WTC11 (cell line): ENCODE results near the gene STK32B.

ENCODE experiments used
- ATF1 ChIP-seq: sonication (generic); formaldehyde crosslinking; IDR thresholded peaks from 2 replicates; pipeline ENCODE4 v1.8.1; 2023; ENCODE audit warnings: mild to moderate bottlenecking, moderate library complexity, missing genetic modification reagents
- CBFB ChIP-seq: sonication (generic); formaldehyde crosslinking; IDR thresholded peaks from 2 replicates; pipeline ENCODE4 v1.8.1; 2022; ENCODE audit warnings: mild to moderate bottlenecking, low read depth, missing genetic modification reagents
- CREB1 ChIP-seq: sonication (generic); formaldehyde crosslinking; IDR thresholded peaks from 2 replicates; pipeline ENCODE4 v1.8.0; 2023; ENCODE audit warnings: mild to moderate bottlenecking, missing genetic modification reagents
- FOXP1 ChIP-seq: sonication (generic); formaldehyde crosslinking; IDR thresholded peaks from 2 replicates; pipeline ENCODE4 v1.8.0; 2022; ENCODE audit warnings: missing genetic modification reagents, mild to moderate bottlenecking, moderate library complexity, borderline replicate concordance
- IRF2 ChIP-seq: sonication (generic); formaldehyde crosslinking; IDR thresholded peaks from 2 replicates; pipeline ENCODE4 v1.8.0; 2022; ENCODE audit warnings: low read depth, missing genetic modification reagents, borderline replicate concordance
- JUN ChIP-seq: sonication (generic); formaldehyde crosslinking; IDR thresholded peaks from 2 replicates; pipeline ENCODE4 v1.8.0; 2023; ENCODE audit warnings: mild to moderate bottlenecking, missing genetic modification reagents
- SP1 ChIP-seq: sonication (generic); formaldehyde crosslinking; conservative IDR thresholded peaks from 2 replicates; pipeline ENCODE4 v1.8.1; 2022; ENCODE audit warnings: missing genetic modification reagents
- TF ChIP-seq, protein P1 (sequence below): fragments of 200-600 bp; IDR thresholded peaks from 2 replicates; pipeline ENCODE4 v1.8.0; 2022; ENCODE audit warnings: antibody characterized with exemption
- TF ChIP-seq, protein P2 (sequence below): sonication (generic); formaldehyde crosslinking; IDR thresholded peaks from 2 replicates; pipeline ENCODE4 v1.8.1; 2023; ENCODE audit warnings: mild to moderate bottlenecking, moderate library complexity, missing genetic modification reagents
- TF ChIP-seq, protein P3 (sequence below): sonication (generic); formaldehyde crosslinking; IDR thresholded peaks from 2 replicates; pipeline ENCODE4 v1.8.1; 2022; ENCODE audit warnings: missing genetic modification reagents, borderline replicate concordance
- TF ChIP-seq, protein P4 (sequence below): sonication (generic); formaldehyde crosslinking; IDR thresholded peaks from 2 replicates; pipeline ENCODE4 v1.8.0; 2023; ENCODE audit warnings: missing genetic modification reagents, mild to moderate bottlenecking, borderline replicate concordance
- TF ChIP-seq, protein P5 (sequence below): sonication (generic); formaldehyde crosslinking; IDR thresholded peaks from 2 replicates; pipeline ENCODE4 v1.8.1; 2023; ENCODE audit warnings: mild to moderate bottlenecking, missing genetic modification reagents, borderline replicate concordance
- TF ChIP-seq, protein P6 (sequence below): sonication (generic); formaldehyde crosslinking; IDR thresholded peaks from 2 replicates; pipeline ENCODE4 v1.8.1; 2022; ENCODE audit warnings: low read depth, missing genetic modification reagents, borderline replicate concordance

DNA sequence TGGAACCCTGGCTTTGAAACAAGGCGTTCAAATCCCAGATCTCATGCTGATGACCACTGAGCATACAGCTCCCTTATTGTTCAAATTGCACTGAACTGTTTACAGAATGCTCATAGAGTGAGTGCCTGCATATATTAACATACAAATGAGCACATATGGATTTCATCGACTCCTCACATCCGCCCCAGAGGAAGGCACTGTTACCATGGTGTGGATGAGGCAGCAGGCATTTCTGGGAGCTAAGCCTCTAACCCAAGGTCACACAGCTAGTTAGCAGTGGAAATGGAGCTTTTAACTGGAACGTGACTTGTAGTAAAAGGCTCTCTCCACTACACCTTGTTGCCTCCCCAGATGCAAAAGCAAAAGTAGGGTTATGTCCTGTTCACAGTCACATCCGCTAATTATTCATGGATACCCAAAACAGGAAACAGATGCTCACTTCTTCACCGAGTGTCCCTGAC lies 289.7 kb downstream of the STK32B start:
- TF ChIP-seq, protein P1, sequence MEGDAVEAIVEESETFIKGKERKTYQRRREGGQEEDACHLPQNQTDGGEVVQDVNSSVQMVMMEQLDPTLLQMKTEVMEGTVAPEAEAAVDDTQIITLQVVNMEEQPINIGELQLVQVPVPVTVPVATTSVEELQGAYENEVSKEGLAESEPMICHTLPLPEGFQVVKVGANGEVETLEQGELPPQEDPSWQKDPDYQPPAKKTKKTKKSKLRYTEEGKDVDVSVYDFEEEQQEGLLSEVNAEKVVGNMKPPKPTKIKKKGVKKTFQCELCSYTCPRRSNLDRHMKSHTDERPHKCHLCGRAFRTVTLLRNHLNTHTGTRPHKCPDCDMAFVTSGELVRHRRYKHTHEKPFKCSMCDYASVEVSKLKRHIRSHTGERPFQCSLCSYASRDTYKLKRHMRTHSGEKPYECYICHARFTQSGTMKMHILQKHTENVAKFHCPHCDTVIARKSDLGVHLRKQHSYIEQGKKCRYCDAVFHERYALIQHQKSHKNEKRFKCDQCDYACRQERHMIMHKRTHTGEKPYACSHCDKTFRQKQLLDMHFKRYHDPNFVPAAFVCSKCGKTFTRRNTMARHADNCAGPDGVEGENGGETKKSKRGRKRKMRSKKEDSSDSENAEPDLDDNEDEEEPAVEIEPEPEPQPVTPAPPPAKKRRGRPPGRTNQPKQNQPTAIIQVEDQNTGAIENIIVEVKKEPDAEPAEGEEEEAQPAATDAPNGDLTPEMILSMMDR, result no peak
- no peak for TF ChIP-seq JUN (CRISPR knock-in tag)
- no peak for TF ChIP-seq IRF2 (CRISPR knock-in tag)
- TF ChIP-seq, protein P2, sequence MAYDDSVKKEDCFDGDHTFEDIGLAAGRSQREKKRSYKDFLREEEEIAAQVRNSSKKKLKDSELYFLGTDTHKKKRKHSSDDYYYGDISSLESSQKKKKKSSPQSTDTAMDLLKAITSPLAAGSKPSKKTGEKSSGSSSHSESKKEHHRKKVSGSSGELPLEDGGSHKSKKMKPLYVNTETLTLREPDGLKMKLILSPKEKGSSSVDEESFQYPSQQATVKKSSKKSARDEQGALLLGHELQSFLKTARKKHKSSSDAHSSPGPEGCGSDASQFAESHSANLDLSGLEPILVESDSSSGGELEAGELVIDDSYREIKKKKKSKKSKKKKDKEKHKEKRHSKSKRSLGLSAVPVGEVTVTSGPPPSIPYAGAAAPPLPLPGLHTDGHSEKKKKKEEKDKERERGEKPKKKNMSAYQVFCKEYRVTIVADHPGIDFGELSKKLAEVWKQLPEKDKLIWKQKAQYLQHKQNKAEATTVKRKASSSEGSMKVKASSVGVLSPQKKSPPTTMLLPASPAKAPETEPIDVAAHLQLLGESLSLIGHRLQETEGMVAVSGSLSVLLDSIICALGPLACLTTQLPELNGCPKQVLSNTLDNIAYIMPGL (CRISPR knock-in tag), result no peak
- TF ChIP-seq, protein P3, sequence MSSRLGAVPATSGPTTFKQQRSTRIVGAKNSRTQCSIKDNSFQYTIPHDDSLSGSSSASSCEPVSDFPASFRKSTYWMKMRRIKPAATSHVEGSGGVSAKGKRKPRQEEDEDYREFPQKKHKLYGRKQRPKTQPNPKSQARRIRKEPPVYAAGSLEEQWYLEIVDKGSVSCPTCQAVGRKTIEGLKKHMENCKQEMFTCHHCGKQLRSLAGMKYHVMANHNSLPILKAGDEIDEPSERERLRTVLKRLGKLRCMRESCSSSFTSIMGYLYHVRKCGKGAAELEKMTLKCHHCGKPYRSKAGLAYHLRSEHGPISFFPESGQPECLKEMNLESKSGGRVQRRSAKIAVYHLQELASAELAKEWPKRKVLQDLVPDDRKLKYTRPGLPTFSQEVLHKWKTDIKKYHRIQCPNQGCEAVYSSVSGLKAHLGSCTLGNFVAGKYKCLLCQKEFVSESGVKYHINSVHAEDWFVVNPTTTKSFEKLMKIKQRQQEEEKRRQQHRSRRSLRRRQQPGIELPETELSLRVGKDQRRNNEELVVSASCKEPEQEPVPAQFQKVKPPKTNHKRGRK (CRISPR knock-in tag), result no peak
- TF ChIP-seq, protein P4, sequence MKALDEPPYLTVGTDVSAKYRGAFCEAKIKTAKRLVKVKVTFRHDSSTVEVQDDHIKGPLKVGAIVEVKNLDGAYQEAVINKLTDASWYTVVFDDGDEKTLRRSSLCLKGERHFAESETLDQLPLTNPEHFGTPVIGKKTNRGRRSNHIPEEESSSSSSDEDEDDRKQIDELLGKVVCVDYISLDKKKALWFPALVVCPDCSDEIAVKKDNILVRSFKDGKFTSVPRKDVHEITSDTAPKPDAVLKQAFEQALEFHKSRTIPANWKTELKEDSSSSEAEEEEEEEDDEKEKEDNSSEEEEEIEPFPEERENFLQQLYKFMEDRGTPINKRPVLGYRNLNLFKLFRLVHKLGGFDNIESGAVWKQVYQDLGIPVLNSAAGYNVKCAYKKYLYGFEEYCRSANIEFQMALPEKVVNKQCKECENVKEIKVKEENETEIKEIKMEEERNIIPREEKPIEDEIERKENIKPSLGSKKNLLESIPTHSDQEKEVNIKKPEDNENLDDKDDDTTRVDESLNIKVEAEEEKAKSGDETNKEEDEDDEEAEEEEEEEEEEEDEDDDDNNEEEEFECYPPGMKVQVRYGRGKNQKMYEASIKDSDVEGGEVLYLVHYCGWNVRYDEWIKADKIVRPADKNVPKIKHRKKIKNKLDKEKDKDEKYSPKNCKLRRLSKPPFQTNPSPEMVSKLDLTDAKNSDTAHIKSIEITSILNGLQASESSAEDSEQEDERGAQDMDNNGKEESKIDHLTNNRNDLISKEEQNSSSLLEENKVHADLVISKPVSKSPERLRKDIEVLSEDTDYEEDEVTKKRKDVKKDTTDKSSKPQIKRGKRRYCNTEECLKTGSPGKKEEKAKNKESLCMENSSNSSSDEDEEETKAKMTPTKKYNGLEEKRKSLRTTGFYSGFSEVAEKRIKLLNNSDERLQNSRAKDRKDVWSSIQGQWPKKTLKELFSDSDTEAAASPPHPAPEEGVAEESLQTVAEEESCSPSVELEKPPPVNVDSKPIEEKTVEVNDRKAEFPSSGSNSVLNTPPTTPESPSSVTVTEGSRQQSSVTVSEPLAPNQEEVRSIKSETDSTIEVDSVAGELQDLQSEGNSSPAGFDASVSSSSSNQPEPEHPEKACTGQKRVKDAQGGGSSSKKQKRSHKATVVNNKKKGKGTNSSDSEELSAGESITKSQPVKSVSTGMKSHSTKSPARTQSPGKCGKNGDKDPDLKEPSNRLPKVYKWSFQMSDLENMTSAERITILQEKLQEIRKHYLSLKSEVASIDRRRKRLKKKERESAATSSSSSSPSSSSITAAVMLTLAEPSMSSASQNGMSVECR (CRISPR knock-in tag), result no peak
- TF ChIP-seq, protein P5, sequence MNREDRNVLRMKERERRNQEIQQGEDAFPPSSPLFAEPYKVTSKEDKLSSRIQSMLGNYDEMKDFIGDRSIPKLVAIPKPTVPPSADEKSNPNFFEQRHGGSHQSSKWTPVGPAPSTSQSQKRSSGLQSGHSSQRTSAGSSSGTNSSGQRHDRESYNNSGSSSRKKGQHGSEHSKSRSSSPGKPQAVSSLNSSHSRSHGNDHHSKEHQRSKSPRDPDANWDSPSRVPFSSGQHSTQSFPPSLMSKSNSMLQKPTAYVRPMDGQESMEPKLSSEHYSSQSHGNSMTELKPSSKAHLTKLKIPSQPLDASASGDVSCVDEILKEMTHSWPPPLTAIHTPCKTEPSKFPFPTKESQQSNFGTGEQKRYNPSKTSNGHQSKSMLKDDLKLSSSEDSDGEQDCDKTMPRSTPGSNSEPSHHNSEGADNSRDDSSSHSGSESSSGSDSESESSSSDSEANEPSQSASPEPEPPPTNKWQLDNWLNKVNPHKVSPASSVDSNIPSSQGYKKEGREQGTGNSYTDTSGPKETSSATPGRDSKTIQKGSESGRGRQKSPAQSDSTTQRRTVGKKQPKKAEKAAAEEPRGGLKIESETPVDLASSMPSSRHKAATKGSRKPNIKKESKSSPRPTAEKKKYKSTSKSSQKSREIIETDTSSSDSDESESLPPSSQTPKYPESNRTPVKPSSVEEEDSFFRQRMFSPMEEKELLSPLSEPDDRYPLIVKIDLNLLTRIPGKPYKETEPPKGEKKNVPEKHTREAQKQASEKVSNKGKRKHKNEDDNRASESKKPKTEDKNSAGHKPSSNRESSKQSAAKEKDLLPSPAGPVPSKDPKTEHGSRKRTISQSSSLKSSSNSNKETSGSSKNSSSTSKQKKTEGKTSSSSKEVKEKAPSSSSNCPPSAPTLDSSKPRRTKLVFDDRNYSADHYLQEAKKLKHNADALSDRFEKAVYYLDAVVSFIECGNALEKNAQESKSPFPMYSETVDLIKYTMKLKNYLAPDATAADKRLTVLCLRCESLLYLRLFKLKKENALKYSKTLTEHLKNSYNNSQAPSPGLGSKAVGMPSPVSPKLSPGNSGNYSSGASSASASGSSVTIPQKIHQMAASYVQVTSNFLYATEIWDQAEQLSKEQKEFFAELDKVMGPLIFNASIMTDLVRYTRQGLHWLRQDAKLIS (CRISPR knock-in tag), result no peak
- TF ChIP-seq CBFB (CRISPR knock-in tag), result no peak
- TF ChIP-seq, protein P6, sequence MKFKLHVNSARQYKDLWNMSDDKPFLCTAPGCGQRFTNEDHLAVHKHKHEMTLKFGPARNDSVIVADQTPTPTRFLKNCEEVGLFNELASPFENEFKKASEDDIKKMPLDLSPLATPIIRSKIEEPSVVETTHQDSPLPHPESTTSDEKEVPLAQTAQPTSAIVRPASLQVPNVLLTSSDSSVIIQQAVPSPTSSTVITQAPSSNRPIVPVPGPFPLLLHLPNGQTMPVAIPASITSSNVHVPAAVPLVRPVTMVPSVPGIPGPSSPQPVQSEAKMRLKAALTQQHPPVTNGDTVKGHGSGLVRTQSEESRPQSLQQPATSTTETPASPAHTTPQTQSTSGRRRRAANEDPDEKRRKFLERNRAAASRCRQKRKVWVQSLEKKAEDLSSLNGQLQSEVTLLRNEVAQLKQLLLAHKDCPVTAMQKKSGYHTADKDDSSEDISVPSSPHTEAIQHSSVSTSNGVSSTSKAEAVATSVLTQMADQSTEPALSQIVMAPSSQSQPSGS (CRISPR knock-in tag), result no peak
- no peak for TF ChIP-seq ATF1
- TF ChIP-seq SP1 (CRISPR knock-in tag), result no peak
- no peak for TF ChIP-seq FOXP1 (CRISPR knock-in tag)
- TF ChIP-seq CREB1 (CRISPR knock-in tag), result no peak
